Measurements from ENCODE around the gene UEVLD.
"Not testable (repeated sequence)": the region's sequence is repeated elsewhere in the genome, so short reads cannot be mapped to it uniquely, and the experiment has no call there.

UEVLD gene

GRCh38 chr11:18600915-18601569 lies 12.5 kb upstream of the UEVLD start:
- TF ChIP-seq, protein P1, sequence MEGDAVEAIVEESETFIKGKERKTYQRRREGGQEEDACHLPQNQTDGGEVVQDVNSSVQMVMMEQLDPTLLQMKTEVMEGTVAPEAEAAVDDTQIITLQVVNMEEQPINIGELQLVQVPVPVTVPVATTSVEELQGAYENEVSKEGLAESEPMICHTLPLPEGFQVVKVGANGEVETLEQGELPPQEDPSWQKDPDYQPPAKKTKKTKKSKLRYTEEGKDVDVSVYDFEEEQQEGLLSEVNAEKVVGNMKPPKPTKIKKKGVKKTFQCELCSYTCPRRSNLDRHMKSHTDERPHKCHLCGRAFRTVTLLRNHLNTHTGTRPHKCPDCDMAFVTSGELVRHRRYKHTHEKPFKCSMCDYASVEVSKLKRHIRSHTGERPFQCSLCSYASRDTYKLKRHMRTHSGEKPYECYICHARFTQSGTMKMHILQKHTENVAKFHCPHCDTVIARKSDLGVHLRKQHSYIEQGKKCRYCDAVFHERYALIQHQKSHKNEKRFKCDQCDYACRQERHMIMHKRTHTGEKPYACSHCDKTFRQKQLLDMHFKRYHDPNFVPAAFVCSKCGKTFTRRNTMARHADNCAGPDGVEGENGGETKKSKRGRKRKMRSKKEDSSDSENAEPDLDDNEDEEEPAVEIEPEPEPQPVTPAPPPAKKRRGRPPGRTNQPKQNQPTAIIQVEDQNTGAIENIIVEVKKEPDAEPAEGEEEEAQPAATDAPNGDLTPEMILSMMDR (IDR thresholded peaks at IDR 0.05; ENCODE audit: low read depth, low read length), result no peak
- no peak for DNase-seq (ENCODE audit: extremely low read depth, low read depth)

DNA sequence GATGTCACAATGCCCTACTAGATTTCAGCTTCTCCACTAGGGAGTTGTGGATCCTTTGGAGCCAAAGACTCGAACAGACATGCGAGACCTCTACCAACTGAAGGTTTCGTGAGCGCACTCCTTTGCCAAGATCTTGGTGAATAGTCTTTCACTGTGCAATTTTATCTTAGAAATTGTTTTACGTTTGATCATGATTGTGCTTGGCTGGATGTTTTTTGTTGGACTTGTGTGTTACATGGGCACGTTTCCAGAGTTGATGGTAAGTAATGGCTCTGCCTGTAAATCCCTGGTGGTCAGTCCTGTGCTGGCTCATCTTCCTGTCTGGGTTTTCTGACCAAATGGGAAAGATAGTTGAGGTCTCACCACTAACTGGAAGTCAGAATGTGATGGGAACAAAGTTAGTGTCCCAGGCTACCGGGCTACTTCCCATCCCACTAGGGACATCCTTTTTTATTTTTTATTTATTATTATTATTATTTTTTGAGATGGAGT lies 11.3 kb upstream of the UEVLD start, which contains the start of gene MISFA:
TSS of gene MISFA (plus strand) at position 51 of the 492 bp plus-strand sequence. CDS start at position 191, 140 bp downstream.
- TF ChIP-seq, protein P1 (IDR thresholded peaks at IDR 0.05; ENCODE audit: low read depth, low read length), result no peak
- DNase-seq (ENCODE audit: extremely low read depth, low read depth), result no peak

DNA sequence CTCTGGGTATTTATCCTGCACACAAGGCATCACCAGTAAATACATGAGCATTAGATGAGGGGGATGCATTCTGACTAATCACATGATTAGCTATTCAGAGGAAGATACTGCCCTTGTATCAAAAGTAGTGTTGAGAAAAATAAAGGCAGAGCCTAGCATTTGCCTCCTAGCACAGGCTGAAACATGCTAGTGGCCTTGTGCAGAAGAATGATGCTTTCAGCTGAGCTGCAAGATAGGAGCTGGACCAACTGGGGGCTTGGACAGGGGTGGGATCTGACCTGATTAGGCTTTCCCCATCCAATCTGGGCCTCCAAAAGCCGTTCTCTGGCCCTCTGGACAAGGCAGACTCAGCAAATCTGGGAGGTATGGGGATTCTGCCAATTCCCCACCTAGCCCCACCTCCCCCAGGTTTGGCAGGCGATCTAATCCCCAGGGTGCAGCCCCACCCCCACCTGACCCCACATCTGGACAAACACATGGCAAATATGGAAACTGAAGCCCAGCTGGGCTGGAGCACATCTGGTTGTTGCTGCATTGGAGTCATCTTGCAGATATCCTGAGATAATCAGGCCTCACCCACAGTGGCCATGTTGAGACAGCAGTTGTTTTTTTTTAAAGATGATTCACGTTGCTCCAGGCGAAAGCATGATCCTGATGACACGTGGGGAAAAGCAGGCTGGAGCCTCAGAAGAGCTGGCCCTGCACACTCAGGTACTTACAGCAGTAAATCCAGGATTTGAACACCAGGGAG lies 6.6 kb upstream of the UEVLD start:
- TF ChIP-seq, protein P1 (IDR thresholded peaks at IDR 0.05; ENCODE audit: low read depth, low read length), result no peak
- peak; percentile 28 for DNase-seq (ENCODE audit: extremely low read depth, low read depth)

GRCh38 chr11:18594088-18594487 lies 5.6 kb upstream of the UEVLD start:
- DNase-seq (ENCODE audit: extremely low read depth, low read depth), result not testable (repeated sequence)

- no peak for DNase-seq (ENCODE audit: extremely low read depth, low read depth)
- TF ChIP-seq, protein P1 (IDR thresholded peaks at IDR 0.05; ENCODE audit: low read depth, low read length), result no peak
Observed at GRCh38 chr11:18590571-18590970, 2.0 kb upstream of the UEVLD start.

GRCh38 chr11:18581825-18582224 lies 6.7 kb downstream of the UEVLD start:
- TF ChIP-seq, protein P1 (IDR thresholded peaks at IDR 0.05; ENCODE audit: low read depth, low read length), result no peak

GRCh38 chr11:18580113-18580766 lies 8.3 kb downstream of the UEVLD start:
- DNase-seq (ENCODE audit: extremely low read depth, low read depth), result no peak
- TF ChIP-seq, protein P1 (IDR thresholded peaks at IDR 0.05; ENCODE audit: low read depth, low read length), result no peak

More at GRCh38 chr11:18581825-18582224, 6.7 kb downstream of the UEVLD start:
- DNase-seq (ENCODE audit: extremely low read depth, low read depth), result no peak
